Uterus (tissue), 2 donors: ENCODE measurements around the gene CDCA3.

Source experiments
- POLR2A ChIP-seq, 2 donors: fragments of 450-650 bp; IDR thresholded peaks; one replicate each; pipeline ENCODE4 v1.6.1; 2016; ENCODE audit warnings: antibody characterized with exemption in 2 of 2, mild to moderate bottlenecking in 1 of 2, moderate library complexity in 1 of 2
- TF ChIP-seq, protein P1 (sequence below), 4 experiments: fragments of 200-600 bp in 2 of 4; fragments of 450-650 bp in 2 of 4; sonication (generic) in 2 of 4; IDR thresholded peaks; one replicate each; pipeline ENCODE4 v1.5.1; 2016 to 2019; ENCODE audit warnings: antibody characterized with exemption in 4 of 4, mild to moderate bottlenecking in 2 of 4, moderate library complexity in 1 of 4

DNA sequence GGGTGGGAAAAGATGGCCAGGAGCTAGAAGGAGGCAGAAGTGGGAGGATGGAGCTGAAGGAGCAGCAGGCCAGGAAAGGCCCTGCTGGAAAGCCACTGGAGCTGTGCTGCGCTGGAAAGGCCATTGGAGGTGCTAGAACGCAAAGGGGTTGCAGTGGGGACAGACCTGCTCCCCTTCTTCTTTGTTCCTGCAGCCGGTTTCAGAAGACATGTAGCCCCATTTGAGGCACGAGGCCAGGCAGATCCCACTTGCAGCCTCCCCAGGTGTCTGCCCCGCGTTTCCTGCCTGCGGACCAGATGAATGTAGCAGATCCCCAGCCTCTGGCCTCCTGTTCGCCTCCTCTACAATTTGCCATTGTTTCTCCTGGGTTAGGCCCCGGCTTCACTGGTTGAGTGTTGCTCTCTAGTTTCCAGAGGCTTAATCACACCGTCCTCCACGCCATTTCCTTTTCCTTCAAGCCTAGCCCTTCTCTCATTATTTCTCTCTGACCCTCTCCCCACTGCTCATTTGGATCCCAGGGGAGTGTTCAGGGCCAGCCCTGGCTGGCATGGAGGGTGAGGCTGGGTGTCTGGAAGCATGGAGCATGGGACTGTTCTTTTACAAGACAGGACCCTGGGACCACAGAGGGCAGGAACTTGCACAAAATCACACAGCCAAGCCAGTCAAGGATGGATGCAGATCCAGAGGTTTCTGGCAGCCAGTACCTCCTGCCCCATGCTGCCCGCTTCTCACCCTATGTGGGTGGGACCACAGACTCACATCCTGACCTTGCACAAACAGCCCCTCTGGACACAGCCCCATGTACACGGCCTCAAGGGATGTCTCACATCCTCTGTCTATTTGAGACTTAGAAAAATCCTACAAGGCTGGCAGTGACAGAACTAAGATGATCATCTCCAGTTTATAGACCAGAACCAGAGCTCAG lies 31.7 kb downstream of the CDCA3 start:
- no peak for TF ChIP-seq POLR2A (IDR thresholded peaks at IDR 0.05)
- TF ChIP-seq, protein P1, sequence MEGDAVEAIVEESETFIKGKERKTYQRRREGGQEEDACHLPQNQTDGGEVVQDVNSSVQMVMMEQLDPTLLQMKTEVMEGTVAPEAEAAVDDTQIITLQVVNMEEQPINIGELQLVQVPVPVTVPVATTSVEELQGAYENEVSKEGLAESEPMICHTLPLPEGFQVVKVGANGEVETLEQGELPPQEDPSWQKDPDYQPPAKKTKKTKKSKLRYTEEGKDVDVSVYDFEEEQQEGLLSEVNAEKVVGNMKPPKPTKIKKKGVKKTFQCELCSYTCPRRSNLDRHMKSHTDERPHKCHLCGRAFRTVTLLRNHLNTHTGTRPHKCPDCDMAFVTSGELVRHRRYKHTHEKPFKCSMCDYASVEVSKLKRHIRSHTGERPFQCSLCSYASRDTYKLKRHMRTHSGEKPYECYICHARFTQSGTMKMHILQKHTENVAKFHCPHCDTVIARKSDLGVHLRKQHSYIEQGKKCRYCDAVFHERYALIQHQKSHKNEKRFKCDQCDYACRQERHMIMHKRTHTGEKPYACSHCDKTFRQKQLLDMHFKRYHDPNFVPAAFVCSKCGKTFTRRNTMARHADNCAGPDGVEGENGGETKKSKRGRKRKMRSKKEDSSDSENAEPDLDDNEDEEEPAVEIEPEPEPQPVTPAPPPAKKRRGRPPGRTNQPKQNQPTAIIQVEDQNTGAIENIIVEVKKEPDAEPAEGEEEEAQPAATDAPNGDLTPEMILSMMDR (IDR thresholded peaks at IDR 0.05) = no peak
